Measurements from ENCODE around the gene FLT4.

FLT4 gene

GRCh38 chr5:180625125-180625790 lies 24.1 kb downstream of the FLT4 start:
- no peak for DNase-seq

- DNase-seq = no peak
These were observed 24.8 kb downstream of the FLT4 start for GRCh38 chr5:180624587-180624986.

- DNase-seq = no peak
These were observed 25.6 kb downstream of the FLT4 start for GRCh38 chr5:180623844-180624243.

GRCh38 chr5:180623411-180623834 lies 26.0 kb downstream of the FLT4 start:
- no peak for DNase-seq

GRCh38 chr5:180622910-180623309 lies 26.5 kb downstream of the FLT4 start:
- no peak for DNase-seq

- DNase-seq = no peak
These were observed 28.1 kb downstream of the FLT4 start for GRCh38 chr5:180621311-180621710.

- DNase-seq = no peak
These were observed 29.4 kb downstream of the FLT4 start for GRCh38 chr5:180620014-180620413.

- DNase-seq = no peak
These were observed 29.9 kb downstream of the FLT4 start for GRCh38 chr5:180619563-180619915.

GRCh38 chr5:180618829-180619562 lies 30.4 kb downstream of the FLT4 start:
- no peak for DNase-seq

- no peak for DNase-seq
These were observed 30.9 kb downstream of the FLT4 start for GRCh38 chr5:180618487-180618828.

- DNase-seq = no peak
These were observed 35.6 kb downstream of the FLT4 start for GRCh38 chr5:180613814-180614188.

GRCh38 chr5:180613188-180613813 lies 36.1 kb downstream of the FLT4 start:
- no peak for DNase-seq

- DNase-seq = no peak
These were observed 36.7 kb downstream of the FLT4 start for GRCh38 chr5:180612683-180613082.

- DNase-seq = no peak
These were observed 38.1 kb downstream of the FLT4 start for GRCh38 chr5:180611140-180611850.

- no peak for DNase-seq
These were observed 39.4 kb downstream of the FLT4 start for GRCh38 chr5:180609817-180610550.

- no peak for DNase-seq
These were observed 40.0 kb downstream of the FLT4 start for GRCh38 chr5:180609386-180609785.

- no peak for DNase-seq
These were observed 40.7 kb downstream of the FLT4 start for GRCh38 chr5:180608572-180609310.

- no peak for DNase-seq
These were observed 41.4 kb downstream of the FLT4 start for GRCh38 chr5:180607861-180608571.

- no peak for DNase-seq
These were observed 43.1 kb downstream of the FLT4 start for GRCh38 chr5:180606215-180606785.

GRCh38 chr5:180605554-180606214 lies 43.7 kb downstream of the FLT4 start:
- DNase-seq = peak; percentile 21 to 71

GRCh38 chr5:180604271-180604670 lies 45.1 kb downstream of the FLT4 start:
- DNase-seq = no peak

Measured in inflammatory macrophage treated with lipopolysaccharide for 1 hour (primary cell).